ENCODE measurements around the gene RNFT2. TPM values are rescaled to one million over a fixed set of nuclear protein-coding genes. Genes with fewer than 3 reads are reported as not detected.

Gene RNFT2
- total RNA-seq, 1 experiment from 2014 or later = 27.7 TPM

DNA sequence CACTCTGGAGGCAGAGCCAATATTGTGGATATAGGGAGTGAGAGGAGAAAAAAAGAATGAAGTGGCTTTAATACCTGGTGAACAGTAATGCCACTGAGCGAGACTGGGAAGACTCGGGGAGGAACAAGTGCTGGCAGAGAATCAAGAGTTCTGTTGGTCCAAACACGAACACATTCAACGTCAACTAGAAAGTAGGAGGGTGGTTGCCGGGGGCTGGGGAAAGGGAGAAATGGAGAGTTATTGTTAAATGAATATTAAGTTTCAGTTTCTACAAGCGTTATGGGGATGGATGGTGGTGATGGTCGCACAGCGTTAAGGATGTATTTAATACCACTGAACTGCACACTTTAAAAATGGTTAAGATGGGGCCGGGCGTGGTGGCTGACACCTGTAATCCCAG lies 3.0 kb upstream of the RNFT2 start:
- Mint-ChIP-seq H3K27ac (no peak overlapping the region), H3K36me3 (peaks cover 13% of the 10 kb centered on the region), H3K4me1 (peaks cover 16% of the 10 kb centered on the region), H3K9me3 (no peaks in the 10 kb centered on the region), H3K4me3 (no peak overlapping the region), H3K27me3 (ENCODE audit: low read depth) (no peaks in the 10 kb centered on the region)
- CTCF ChIA-PET = no interaction called here
- TF ChIP-seq SOX15 (CRISPR knock-in tag; IDR thresholded peaks at IDR 0.05) = no peak
- TF ChIP-seq TP53 (CRISPR knock-in tag; IDR thresholded peaks at IDR 0.05) = no peak
- TF ChIP-seq, protein P1, sequence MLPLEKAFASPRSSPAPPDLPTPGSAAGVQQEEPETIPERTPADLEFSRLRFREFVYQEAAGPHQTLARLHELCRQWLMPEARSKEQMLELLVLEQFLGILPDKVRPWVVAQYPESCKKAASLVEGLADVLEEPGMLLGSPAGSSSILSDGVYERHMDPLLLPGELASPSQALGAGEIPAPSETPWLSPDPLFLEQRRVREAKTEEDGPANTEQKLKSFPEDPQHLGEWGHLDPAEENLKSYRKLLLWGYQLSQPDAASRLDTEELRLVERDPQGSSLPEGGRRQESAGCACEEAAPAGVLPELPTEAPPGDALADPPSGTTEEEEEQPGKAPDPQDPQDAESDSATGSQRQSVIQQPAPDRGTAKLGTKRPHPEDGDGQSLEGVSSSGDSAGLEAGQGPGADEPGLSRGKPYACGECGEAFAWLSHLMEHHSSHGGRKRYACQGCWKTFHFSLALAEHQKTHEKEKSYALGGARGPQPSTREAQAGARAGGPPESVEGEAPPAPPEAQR (CRISPR knock-in tag; IDR thresholded peaks at IDR 0.05) = no peak
- TF ChIP-seq, protein P2, sequence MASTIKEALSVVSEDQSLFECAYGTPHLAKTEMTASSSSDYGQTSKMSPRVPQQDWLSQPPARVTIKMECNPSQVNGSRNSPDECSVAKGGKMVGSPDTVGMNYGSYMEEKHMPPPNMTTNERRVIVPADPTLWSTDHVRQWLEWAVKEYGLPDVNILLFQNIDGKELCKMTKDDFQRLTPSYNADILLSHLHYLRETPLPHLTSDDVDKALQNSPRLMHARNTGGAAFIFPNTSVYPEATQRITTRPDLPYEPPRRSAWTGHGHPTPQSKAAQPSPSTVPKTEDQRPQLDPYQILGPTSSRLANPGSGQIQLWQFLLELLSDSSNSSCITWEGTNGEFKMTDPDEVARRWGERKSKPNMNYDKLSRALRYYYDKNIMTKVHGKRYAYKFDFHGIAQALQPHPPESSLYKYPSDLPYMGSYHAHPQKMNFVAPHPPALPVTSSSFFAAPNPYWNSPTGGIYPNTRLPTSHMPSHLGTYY (CRISPR knock-in tag; IDR thresholded peaks at IDR 0.05) = no peak
- no peak for TF ChIP-seq NR2C2 (CRISPR knock-in tag; IDR thresholded peaks at IDR 0.05)
- TF ChIP-seq ZNF671 (CRISPR knock-in tag; IDR thresholded peaks at IDR 0.05) = no peak
- TF ChIP-seq OVOL2 (CRISPR knock-in tag; IDR thresholded peaks at IDR 0.05; ENCODE audit: borderline replicate concordance) = no peak
- TF ChIP-seq ZNF121 (CRISPR knock-in tag; IDR thresholded peaks at IDR 0.05) = no peak
- TF ChIP-seq, protein P3, sequence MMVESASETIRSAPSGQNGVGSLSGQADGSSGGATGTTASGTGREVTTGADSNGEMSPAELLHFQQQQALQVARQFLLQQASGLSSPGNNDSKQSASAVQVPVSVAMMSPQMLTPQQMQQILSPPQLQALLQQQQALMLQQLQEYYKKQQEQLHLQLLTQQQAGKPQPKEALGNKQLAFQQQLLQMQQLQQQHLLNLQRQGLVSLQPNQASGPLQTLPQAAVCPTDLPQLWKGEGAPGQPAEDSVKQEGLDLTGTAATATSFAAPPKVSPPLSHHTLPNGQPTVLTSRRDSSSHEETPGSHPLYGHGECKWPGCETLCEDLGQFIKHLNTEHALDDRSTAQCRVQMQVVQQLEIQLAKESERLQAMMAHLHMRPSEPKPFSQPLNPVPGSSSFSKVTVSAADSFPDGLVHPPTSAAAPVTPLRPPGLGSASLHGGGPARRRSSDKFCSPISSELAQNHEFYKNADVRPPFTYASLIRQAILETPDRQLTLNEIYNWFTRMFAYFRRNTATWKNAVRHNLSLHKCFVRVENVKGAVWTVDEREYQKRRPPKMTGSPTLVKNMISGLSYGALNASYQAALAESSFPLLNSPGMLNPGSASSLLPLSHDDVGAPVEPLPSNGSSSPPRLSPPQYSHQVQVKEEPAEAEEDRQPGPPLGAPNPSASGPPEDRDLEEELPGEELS (CRISPR knock-in tag; IDR thresholded peaks at IDR 0.05) = no peak
- no peak for TF ChIP-seq JAZF1 (CRISPR knock-in tag; IDR thresholded peaks at IDR 0.05)
- TF ChIP-seq ZNF423 (CRISPR knock-in tag; IDR thresholded peaks at IDR 0.05) = no peak
- no peak for TF ChIP-seq SP1 (CRISPR knock-in tag; conservative IDR thresholded peaks at IDR 0.05)
- DNase-seq (ENCODE audit: low spot score) (no peak), ATAC-seq (no peak)
- POLR2A ChIA-PET = no interaction called here

DNA sequence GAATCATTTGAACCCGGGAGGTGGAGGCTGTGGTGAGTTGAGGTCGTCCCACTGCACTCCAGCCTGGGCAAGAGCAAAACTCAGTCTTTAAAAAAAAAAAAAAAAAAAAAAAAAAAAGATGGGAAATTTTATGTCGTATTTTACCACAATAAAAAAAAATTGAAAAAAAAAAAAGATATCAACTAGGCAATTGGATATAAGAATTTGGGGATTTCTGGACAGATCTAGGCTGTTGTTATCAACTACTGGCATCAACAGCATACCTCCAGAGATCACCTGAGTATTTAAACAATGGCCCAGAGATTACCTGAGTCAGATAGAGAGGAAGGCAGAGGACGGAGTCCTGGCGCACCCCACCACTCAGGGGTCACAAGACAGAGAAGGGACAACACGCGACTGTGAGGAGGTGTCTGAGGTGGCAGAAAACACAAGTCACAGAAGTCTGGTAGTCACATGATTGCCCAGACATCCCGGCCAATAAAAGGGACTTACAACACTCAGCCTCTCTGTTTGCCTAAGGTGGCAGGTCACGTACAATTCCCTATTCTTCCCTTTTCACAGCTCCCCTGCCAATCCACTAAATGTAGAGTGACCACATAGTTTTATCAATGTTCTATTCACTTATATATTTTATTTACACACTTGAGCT lies 2.0 kb upstream of the RNFT2 start:
- H3K27ac Mint-ChIP-seq = no peak overlapping the region
- H3K4me1 Mint-ChIP-seq = peaks cover 16% of the 10 kb centered on the region
- no peak for ATAC-seq
- H3K27me3 Mint-ChIP-seq (ENCODE audit: low read depth) = no peaks in the 10 kb centered on the region
- peak overlapping the region; percentile 98 for H3K4me3 Mint-ChIP-seq
- ChIA-PET POLR2A (no interaction called here), CTCF (no interaction called here)
- H3K9me3 Mint-ChIP-seq = no peaks in the 10 kb centered on the region
- H3K36me3 Mint-ChIP-seq = peaks cover 19% of the 10 kb centered on the region
- DNase-seq (ENCODE audit: low spot score) = no peak
- TF ChIP-seq, protein P4, sequence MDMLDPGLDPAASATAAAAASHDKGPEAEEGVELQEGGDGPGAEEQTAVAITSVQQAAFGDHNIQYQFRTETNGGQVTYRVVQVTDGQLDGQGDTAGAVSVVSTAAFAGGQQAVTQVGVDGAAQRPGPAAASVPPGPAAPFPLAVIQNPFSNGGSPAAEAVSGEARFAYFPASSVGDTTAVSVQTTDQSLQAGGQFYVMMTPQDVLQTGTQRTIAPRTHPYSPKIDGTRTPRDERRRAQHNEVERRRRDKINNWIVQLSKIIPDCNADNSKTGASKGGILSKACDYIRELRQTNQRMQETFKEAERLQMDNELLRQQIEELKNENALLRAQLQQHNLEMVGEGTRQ (CRISPR knock-in tag; IDR thresholded peaks at IDR 0.05) = no peak
- TF ChIP-seq, protein P5, sequence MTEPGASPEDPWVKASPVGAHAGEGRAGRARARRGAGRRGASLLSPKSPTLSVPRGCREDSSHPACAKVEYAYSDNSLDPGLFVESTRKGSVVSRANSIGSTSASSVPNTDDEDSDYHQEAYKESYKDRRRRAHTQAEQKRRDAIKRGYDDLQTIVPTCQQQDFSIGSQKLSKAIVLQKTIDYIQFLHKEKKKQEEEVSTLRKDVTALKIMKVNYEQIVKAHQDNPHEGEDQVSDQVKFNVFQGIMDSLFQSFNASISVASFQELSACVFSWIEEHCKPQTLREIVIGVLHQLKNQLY (CRISPR knock-in tag; IDR thresholded peaks at IDR 0.05) = no peak
- TF ChIP-seq, protein P6, sequence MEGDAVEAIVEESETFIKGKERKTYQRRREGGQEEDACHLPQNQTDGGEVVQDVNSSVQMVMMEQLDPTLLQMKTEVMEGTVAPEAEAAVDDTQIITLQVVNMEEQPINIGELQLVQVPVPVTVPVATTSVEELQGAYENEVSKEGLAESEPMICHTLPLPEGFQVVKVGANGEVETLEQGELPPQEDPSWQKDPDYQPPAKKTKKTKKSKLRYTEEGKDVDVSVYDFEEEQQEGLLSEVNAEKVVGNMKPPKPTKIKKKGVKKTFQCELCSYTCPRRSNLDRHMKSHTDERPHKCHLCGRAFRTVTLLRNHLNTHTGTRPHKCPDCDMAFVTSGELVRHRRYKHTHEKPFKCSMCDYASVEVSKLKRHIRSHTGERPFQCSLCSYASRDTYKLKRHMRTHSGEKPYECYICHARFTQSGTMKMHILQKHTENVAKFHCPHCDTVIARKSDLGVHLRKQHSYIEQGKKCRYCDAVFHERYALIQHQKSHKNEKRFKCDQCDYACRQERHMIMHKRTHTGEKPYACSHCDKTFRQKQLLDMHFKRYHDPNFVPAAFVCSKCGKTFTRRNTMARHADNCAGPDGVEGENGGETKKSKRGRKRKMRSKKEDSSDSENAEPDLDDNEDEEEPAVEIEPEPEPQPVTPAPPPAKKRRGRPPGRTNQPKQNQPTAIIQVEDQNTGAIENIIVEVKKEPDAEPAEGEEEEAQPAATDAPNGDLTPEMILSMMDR (IDR thresholded peaks at IDR 0.05) = no peak
- TF ChIP-seq ZNF317 (CRISPR knock-in tag; IDR thresholded peaks at IDR 0.05; ENCODE audit: borderline replicate concordance, low read depth) (no peak), SMAD4 (CRISPR knock-in tag; IDR thresholded peaks at IDR 0.05) (no peak), EMX1 (CRISPR knock-in tag; IDR thresholded peaks at IDR 0.05) (no peak)
- TF ChIP-seq, protein P7, sequence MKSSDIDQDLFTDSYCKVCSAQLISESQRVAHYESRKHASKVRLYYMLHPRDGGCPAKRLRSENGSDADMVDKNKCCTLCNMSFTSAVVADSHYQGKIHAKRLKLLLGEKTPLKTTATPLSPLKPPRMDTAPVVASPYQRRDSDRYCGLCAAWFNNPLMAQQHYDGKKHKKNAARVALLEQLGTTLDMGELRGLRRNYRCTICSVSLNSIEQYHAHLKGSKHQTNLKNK (CRISPR knock-in tag; IDR thresholded peaks at IDR 0.05) = no peak
- TF ChIP-seq, protein P8, sequence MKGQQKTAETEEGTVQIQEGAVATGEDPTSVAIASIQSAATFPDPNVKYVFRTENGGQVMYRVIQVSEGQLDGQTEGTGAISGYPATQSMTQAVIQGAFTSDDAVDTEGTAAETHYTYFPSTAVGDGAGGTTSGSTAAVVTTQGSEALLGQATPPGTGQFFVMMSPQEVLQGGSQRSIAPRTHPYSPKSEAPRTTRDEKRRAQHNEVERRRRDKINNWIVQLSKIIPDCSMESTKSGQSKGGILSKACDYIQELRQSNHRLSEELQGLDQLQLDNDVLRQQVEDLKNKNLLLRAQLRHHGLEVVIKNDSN (CRISPR knock-in tag; IDR thresholded peaks at IDR 0.05) = no peak
- TF ChIP-seq, protein P9, sequence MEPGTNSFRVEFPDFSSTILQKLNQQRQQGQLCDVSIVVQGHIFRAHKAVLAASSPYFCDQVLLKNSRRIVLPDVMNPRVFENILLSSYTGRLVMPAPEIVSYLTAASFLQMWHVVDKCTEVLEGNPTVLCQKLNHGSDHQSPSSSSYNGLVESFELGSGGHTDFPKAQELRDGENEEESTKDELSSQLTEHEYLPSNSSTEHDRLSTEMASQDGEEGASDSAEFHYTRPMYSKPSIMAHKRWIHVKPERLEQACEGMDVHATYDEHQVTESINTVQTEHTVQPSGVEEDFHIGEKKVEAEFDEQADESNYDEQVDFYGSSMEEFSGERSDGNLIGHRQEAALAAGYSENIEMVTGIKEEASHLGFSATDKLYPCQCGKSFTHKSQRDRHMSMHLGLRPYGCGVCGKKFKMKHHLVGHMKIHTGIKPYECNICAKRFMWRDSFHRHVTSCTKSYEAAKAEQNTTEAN (CRISPR knock-in tag; IDR thresholded peaks at IDR 0.05) = no peak
- TF ChIP-seq, protein P10, sequence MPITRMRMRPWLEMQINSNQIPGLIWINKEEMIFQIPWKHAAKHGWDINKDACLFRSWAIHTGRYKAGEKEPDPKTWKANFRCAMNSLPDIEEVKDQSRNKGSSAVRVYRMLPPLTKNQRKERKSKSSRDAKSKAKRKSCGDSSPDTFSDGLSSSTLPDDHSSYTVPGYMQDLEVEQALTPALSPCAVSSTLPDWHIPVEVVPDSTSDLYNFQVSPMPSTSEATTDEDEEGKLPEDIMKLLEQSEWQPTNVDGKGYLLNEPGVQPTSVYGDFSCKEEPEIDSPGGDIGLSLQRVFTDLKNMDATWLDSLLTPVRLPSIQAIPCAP (CRISPR knock-in tag; IDR thresholded peaks at IDR 0.05) = no peak
- TF ChIP-seq, protein P11, sequence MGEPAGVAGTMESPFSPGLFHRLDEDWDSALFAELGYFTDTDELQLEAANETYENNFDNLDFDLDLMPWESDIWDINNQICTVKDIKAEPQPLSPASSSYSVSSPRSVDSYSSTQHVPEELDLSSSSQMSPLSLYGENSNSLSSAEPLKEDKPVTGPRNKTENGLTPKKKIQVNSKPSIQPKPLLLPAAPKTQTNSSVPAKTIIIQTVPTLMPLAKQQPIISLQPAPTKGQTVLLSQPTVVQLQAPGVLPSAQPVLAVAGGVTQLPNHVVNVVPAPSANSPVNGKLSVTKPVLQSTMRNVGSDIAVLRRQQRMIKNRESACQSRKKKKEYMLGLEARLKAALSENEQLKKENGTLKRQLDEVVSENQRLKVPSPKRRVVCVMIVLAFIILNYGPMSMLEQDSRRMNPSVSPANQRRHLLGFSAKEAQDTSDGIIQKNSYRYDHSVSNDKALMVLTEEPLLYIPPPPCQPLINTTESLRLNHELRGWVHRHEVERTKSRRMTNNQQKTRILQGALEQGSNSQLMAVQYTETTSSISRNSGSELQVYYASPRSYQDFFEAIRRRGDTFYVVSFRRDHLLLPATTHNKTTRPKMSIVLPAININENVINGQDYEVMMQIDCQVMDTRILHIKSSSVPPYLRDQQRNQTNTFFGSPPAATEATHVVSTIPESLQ (CRISPR knock-in tag; IDR thresholded peaks at IDR 0.05) = no peak
